Stimulated activated CD4-positive, alpha-beta T cell treated with anti-CD3 and anti-CD28 coated beads, Interleukin-1b, Interleukin-23, amount 100 ng/mL, for 4 hours (primary cell): ENCODE data around the gene CCDC9.

Experiments used
- DNase-seq, 2 donors: peaks; one replicate each; pipeline ENCODE4 v3.0.0-alpha.2; 2020; ENCODE audit warnings: low read depth in 2 of 2

CCDC9 gene

DNA sequence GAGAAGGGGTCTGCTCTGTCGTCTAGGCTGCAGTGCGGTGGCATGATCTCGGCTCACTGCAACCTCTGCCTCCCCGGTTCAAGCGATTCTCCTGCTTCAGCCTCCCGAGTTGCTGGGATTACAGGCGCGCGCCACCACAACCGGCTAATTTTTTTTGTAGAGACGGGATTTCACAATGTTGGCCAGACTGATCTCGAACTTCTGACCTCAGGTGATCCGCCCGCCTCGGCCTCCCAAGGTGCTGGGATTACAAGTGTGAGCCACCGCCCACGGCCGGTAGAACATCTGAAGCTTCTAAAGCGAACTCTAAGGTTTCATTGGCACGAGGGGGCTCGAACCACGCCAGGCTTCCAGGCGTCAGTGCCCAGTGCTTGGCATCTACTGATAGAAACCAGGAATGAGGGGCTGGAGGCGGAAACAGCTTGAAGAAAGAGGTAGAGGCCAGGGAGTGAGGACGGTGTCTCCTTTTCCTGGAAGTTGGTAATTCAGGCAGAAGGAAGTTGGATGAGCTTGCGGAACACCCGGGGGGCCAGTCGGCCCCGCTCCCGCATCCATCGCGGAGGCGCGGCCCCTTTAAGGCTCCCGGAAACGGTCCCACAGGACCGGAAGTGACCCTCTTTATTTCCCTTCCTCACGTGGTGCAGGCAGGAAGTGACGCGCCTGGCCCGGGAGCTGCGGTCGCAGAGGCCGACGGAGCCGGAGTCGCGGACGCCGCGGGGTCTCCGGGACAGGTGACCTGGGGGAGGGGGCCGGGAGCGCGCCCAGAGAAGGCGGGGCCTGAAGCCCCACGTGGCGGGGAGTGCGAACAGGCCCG lies at the start of gene CCDC9:
TSS of gene CCDC9 (plus strand) at position 647 of the 814 bp plus-strand sequence. CDS start 1,876 bp downstream, outside the sequence.
- no peak for DNase-seq

DNA sequence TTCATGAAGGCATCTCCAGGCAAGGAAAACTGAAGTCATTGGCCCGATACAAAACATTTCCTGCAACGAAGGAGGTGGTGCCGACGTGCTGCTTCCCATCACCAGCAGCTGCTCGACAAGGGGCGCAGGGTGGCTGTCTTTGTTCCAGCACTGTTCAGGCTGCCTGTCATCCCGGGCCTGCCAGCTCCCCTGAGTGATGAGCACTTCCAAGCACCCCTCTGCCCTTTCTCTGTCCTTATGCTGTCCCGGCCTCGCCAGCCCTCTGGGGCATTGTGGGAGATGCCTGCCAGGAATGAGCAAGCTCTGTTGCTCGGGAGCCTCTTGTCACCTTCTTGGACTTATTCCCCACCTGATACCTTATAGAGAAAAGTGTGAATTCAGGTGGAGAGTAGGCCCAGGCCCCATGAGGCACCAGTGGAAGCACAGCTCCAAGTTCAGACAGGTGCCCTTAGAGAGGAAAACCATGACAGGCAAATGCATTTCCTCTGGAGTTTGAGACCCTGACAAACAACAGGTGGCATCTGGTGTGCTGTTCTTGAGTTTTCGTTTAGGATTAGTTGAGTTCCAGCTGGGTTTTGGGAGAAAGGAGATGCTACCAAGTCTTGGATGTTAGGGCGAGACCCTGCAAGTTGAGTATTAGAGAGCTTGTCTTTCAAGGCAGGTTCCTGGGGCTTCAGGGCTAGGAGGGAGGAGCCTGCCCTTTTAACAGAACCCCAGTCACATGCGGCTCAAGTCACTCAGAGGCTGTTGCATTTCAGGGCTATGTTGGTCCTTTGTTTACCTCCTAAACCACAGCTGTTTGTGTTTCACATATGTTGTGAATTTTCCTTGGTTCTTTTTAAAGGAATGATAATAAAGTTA lies 46.8 kb upstream of the CCDC9 start:
- no peak for DNase-seq

DNA sequence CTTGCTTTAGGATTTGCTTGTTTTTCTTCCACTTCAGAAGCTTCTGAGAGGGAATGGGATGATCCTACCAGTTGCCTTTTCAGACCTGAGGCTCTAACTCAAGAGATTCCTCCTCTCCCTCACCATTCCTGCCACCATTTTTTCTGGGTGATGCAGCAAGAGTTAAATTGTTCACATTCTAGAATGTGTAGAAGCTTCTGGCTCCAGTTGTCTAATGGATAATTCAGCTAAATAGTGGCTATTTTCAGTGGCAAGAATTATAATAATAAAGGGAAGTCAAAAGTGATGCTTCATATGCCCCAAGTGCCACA lies 46.2 kb upstream of the CCDC9 start:
- no peak for DNase-seq

DNA sequence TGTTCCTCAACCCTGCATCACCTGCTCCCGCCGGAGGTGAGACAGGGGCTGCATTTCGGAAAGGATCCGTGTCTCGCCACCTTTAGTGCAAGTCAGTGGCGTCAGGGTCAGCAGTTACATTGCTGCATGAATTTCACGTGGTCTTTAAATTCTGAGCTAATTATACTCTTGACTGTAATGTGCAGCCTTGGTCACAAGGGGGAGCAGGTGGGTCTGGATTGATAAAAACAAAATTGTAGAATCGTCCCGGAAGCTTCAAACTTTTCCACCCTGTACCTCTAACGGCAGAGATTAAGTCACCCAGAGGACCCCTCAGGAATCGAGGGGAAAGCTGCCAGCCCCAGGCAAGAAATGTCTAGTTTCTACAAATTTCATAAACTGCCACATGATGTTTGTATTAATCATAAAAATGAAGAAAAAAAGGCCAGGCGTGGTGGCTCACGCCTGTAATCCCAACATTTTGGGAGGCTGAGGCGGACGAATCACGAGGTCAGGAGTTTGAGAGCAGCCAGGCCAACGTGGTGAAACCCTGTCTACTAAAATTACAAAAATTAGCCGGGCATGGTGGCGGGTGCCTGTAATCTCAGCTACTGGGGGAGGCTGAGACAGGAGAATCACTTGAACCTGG lies 45.5 kb upstream of the CCDC9 start:
- DNase-seq, result peak; percentile 61 to 85

- no peak for DNase-seq
Observed at GRCh38 chr19:47215581-47215980, 40.7 kb upstream of the CCDC9 start.

GRCh38 chr19:47221080-47221841 lies 35.1 kb upstream of the CCDC9 start:
- no peak for DNase-seq

GRCh38 chr19:47221890-47222289 lies 34.4 kb upstream of the CCDC9 start:
- no peak for DNase-seq

DNA sequence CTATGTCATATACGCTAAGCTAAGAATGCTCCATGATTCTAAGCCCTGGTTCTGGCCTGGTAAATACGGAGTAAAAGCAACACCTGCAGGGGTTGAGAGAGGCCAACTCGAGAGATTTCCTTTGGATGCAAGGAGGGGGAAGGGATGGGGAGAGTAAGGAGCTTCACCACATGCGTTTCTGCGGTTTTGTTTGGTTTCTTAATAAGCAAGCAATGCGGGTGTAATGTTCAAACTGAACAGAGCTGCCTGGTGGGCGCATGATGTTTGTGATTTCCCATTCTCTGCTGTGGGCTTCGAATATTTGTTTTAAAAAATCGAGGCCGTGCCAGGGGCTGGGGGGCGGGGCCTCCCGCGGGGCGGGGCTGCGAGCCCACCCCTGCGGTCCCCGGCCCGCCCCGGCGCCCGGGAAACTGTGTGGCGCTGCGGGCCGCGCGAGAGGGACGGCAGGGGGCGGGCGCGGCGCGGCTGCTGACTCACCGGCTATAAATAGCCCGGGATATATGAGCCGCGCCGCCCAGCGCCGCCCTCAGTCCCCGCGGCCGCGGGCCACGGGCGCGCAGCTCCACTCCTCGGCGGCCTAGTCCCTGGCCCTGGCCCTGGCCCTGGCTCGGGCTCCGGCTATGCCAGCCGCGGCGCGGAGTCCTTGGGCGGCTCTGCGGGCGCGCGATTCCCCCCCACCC lies 30.4 kb upstream of the CCDC9 start:
- DNase-seq, result peak; percentile 78 to 83

DNA sequence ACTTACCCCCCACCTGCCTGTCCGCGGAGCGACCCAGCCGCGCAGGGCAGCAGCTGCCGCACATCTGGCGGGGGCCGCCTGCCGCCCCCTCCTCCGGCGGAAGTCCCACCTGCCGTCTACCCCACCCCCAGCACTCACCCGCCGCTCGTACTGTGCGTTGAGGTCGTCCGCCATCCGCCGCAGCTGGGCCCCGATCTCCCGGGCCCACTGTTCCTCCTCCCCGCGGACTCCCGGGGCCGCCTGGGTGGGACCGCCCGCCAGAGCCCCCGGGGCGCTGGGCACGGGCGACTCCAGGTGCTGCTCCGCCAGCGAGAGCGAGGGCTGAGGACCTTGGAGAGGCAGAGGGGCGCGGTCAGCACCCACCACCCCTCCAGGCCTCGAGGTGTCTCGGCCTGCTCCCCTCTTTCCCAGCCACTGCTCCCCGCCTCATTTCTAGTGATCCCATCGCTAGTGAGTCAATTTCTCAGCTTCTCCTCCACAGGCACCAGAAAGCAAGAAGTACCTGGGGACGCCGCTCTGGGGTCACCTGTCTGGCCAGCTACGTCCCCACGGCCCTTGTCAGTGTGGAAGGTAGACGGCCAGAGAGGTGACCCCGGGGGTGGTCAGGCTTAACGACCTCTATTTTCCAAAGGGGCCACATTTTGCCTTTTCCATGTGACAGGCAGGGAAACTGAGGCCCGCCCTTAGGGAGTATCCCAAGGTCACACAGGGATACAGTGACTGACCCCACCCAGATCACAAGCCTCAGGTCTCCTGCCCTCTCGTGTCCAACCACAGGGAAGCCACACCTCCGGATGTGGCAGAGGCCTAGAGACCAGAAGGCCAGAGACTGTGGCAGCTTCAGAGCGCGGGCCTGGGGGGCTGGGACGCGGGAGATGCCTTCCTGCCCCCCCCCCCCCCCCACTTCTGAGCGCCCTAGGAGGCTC lies 29.6 kb upstream of the CCDC9 start:
- DNase-seq, result no peak

- no peak for DNase-seq
Observed at GRCh38 chr19:47227352-47228167, 28.8 kb upstream of the CCDC9 start.

DNA sequence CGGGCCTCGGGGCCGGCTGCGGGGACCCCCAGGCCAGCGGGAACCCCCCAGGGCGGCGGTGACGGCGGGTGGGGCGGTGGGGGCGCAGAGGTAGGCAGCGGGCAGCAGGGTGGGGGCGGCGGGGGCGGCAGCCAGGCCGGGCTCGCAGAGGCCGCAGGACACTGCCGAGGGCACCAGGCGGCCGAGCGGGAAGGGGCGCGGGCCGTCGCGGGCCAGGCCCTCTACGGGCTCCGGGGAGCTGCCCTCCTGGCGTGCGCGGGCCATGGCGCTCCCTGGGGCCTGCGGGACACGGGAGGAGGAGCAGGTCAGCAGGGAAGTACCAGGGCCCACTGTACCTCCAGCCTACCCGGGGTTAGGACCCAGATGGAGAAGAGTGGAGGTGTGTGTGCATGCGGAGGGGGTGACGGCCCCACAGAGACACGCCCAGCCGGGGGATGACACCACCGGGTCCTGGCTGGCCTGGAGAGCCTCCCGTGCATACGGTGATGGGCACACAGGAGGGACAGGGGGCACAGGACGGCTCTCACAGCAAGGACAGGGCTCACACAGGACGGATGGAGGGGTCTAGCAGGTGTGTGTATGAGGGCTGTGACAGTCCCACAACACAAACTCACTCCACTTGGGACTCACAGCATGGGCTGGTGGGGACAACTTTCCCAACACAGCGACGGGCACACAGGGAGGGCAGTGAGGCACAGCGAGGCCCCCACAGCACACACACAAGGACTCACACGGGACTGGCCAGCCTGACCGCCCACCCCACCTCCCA lies 28.0 kb upstream of the CCDC9 start:
- no peak for DNase-seq

DNA sequence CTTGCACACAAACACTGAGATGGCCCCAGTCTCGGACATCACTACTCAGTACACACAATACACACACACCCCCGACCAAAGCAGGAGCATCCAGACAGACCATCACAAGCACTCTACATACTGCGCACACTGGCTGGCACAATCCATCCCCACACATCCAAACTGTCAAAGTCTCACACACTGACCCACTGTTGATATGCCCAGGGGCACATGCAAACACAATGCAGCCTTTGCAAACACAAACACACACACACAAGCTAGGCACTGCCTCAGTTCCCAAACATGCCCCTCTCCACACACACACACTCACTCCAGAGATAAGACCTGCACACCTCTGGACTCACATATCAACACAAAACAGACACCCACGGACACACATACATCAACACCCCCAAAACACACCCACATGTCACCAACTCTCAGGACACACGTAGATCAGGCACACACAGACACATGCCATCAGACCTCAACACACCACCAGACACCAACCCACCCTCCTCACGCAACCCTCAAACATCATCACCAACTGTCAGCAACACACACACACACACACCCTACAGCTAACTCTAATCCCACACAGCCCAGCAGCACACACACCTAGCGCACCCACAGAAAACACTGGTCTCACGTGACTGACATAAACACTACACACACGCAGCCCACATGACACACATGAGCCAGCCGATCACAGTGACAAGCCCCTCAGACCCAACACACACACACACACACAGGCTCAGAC lies 27.2 kb upstream of the CCDC9 start:
- no peak for DNase-seq

DNA sequence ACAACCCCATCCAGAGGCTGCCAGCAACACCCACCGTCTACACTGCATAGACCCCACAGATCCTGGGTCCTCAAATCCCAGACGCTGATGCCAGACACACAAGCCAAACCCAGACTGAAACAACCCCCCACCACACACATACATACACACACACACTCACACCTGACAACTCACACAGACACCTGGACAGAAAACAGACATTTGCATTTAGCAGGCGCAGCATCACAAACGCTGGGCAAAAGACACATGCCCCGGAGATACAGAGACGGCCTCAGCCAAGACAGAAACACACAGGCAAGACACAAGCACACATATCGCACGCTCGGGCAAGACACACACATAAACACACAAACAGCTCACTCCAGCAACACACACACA lies 26.7 kb upstream of the CCDC9 start:
- DNase-seq, result no peak

- peak; percentile 71 to 73 for DNase-seq
Observed at GRCh38 chr19:47230054-47230920, 26.0 kb upstream of the CCDC9 start.

GRCh38 chr19:47230921-47231214 lies 25.5 kb upstream of the CCDC9 start, which contains the start of gene BBC3:
BBC3 (minus strand) TSS chr19:47231199; CDS start chr19:47228431, 2,768 bp downstream.
- no peak for DNase-seq

- peak; percentile 89 to 93 for DNase-seq
Observed at GRCh38 chr19:47231215-47232054, 24.9 kb upstream of the CCDC9 start.
